ENCODE data around the gene TBX6. TPM values are rescaled to one million over a fixed set of nuclear protein-coding genes. Genes with fewer than 3 reads are reported as not detected.
"Not testable (repeated sequence)": the region's sequence is repeated elsewhere in the genome, so short reads cannot be mapped to it uniquely, and the experiment has no call there.

TBX6 gene
- total RNA-seq, 1 donor from 2014 or later, result 3.7 TPM

DNA sequence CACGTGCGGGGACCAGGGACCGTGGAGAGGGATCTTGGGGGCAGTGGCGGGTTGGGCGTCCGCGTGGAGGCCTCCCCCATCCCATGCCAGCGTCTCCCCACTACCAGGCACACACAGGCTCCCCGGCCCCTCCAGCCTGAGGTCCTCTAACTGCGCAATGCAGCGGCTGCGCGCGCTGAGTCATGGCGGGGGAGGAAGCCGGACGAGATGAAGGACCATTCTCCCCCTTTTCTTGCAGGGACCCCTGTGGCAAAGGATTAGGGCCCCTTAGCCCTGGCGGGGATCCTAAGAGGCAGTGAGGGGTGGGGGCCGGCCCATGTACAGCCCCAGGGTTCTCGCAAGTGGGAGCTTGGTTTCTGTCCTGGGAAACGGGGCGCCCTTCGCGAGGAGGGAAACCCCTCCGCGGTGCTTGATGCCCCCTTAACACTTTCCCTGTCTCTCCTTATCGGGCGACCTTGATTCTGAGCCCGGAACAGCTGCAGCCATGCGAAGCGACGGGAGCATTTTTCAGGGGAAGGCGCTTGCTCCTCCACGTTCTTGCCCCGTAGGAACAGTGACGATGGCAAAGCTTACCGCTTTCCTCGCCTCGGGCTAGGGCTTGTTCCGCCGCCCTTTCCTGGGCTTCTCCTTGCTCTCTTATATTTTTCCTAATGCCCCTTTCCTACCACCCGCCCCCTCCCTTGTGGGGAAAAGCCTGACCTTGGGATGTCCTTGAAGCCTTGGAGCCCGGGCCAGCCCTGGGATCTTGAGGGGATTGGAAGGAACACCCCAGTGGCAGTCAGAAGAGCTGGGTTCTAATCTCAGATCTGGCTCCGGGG, 25.6 kb downstream of the TBX6 start:
- DNase-seq (ENCODE audit: low spot score), result no peak

DNA sequence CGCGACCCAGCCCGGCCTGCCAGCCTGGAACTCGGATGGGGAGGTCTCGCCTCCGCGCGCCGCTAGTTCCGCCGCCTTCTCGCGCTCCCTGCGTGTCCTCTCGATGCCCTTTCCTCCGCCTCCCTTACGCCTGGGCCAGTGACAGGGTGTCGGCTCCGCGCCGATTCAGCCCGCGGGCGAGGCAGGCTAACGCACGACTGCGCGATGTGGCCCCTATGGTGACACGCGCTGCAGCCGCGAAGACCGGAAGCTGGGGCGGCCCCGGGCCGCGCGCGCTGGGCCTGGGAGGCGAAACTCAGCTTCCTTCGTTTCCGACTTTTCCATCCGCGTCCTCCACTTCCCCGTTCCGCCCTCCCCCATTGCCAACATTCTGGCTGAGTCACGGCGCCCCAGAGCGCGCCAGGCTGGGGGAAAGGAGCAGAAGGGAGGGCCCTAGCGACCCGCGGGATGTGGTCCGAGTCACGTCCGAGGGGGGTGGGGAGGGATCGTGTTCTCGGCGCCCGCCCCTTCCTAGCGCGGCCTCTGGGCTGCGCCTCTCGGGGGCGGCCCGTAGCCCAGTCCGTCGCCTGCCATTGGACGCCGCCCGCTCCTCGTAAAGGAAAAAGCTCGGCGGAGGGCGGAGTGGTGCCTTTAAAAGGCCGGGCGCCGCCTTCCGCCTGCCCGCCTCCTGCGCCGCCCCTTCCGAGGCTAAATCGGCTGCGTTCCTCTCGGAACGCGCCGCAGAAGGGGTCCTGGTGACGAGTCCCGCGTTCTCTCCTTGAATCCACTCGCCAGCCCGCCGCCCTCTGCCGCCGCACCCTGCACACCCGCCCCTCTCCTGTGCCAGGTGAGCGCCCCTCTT, 26.4 kb downstream of the TBX6 start, which contains the start of gene ALDOA:
Gene ALDOA, plus strand, starts transcription at position 659 of the 841 bp plus-strand sequence. CDS start 1,138 bp downstream, outside the sequence.
- DNase-seq (ENCODE audit: low spot score), result peak; percentile 98

GRCh38 chr16:30064729-30065101, 27.0 kb downstream of the TBX6 start:
- DNase-seq (ENCODE audit: low spot score), result no peak

DNA sequence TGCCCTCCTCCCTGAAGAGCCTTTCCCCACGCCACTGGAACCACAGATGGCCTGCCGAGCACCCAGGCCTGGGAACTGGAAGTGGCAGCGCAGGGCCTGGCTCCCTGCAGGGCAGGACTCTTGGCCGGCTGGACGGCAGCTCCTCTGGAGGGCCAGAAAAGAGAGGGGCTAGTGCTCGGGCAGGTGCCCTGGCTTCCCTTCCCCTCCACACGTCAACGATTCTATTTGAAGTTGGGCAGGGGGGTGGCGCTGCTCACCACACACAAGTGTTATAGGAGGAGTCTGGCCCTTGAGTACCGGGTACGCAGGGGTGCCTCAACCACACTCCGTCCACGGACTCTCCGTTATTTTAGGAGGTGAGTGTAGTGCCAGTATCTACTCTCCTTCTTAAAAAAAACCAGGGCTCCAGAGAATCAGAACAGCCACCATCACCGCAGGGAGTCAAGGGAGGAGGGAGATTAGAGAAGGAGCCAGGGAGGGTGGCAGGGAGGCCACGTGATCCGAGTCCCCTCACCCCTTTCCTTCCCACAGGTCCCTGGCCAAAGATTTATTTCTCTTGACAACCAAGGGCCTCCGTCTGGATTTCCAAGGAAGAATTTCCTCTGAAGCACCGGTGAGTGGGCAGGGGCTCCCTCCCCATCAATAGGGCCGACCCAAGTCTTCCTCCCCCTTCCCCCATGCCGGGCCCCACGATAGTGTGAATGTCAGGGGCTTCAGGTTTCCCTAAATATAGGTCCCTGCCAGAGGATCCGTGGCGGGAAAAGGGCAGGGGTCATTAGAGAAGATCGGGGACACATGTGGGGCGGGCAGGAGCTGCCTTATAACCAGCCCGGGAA, 27.6 kb downstream of the TBX6 start:
- peak; percentile 74 for DNase-seq (ENCODE audit: low spot score)

DNA sequence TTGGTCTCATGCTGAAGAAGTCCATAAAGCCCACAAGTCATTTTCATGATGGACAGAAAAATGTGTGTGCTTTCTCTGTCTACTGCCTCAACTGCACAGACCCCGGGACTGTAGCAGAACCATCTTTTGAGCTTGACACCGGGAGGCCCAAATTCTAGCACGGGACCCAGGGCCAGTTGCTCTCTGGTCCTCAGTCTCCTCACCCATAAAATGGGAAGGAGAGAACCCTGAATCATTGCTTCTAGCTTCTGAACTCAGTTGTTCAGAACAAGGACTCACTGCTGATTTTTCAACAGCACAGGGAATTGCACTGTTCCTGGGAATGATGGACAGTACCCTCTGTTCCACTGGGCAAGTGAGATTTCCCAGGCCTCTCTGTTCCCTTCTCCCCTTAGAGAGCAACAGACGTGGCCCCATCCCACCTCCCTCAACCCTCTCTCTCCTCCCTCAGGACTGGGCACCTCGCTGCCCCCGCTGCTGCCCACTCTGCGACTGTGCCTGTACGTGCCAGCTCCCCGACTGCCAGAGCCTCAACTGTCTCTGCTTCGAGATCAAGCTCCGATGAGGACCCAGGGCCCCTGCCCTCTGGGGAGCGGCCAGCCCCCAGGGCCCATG, 28.3 kb downstream of the TBX6 start:
- no peak for DNase-seq (ENCODE audit: low spot score)

GRCh38 chr16:30060836-30061554, 30.7 kb downstream of the TBX6 start:
- no peak for DNase-seq (ENCODE audit: low spot score)

DNA sequence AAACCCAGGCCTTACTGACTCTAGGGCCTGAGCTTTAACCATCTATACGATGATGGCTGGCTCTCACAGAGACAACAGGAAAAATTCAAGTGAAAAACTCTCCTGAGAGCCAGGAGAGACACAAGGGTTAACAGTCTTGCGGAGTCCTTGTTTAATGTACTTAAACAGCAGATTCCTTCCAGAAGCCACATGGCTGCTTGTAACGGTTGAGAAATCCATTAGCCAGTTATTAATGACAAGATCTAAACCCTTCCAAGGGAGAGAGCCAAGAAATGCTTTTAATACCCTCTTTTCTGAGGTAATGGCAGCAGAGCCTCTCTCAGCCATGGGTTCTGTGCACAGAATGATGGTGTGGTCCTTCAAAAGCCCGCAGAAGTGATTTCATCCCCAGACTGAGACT, 31.4 kb downstream of the TBX6 start:
- no peak for DNase-seq (ENCODE audit: low spot score)

DNA sequence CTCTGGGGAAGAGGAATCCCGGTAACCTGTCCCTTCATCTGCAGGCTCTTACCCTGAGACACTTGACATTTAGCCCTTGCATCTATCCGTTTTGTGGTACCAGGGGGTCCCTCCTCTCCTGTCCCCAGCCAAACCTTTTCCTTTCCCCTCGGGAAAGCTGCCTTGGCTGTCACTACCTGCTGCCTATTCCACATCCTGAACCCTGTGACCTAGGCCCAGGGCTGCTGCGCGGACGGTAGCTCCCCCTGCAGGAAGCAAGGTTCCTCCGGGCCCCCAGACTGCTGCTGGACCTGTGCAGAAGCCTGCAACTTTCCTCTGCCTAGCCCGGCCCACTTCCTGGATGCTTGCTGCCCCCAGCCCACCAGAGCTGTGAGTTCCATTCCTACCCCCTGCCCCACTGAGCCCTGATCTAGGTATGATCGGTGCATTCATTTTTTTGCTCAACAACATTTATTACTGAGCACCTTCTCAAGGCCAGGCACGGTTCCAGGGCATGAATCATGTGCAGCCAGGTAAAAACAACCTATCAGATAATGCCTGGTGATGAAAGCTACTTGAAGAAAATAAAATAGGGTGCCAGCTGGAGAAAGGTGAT, 36.7 kb downstream of the TBX6 start:
- DNase-seq (ENCODE audit: low spot score), result peak; percentile 41

DNA sequence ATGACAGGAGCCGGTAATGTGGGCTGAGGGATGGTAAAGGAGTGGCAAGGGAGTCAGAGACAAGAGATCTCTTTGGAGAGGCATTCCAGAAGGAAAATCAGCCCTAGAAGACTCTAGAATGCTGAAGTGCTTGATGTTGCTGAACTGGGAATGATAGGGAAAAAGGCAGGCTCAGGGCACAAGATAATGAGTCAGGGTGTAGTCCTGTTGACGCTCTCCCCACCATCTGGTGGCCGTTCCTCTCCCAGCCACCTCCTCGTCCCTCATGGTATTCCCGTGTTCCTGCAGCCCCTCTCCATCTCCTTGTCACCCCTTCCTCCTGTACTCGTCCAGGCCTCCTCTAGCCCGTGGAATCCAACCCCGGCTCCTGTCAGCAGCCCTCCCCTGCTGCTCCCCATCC, 37.3 kb downstream of the TBX6 start:
- DNase-seq (ENCODE audit: low spot score), result no peak

DNA sequence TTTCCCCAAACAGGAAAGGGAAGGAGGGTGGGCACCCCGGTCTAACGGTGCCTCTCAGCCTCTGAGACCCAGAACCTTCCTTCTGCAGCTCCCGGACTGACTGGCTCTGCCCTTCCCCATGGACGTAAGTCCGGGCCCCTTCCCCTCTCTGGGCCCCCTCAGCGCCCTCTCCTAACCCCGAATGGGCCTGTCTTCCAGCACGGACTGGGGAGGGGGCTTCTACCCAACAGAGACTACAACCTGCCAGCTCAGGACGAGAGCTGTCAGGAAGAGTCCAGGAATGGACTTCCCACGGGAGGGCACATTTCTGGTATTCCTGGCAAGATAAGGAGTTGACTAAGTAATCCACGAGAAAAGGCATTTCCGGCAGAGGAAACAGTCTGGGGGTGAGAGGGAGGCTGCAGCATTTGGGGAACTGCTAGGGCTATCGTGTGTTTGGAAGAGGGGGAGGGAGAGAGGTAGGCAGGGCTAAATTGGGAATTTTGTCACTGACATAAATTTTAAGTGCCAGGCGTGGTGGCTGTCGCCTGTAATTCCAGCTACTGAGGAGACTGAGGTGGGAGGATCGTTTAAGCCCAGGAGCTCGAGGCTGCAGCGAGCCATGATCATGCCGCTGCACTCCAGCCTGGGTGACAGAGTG, 38.2 kb downstream of the TBX6 start:
- no peak for DNase-seq (ENCODE audit: low spot score)

DNA sequence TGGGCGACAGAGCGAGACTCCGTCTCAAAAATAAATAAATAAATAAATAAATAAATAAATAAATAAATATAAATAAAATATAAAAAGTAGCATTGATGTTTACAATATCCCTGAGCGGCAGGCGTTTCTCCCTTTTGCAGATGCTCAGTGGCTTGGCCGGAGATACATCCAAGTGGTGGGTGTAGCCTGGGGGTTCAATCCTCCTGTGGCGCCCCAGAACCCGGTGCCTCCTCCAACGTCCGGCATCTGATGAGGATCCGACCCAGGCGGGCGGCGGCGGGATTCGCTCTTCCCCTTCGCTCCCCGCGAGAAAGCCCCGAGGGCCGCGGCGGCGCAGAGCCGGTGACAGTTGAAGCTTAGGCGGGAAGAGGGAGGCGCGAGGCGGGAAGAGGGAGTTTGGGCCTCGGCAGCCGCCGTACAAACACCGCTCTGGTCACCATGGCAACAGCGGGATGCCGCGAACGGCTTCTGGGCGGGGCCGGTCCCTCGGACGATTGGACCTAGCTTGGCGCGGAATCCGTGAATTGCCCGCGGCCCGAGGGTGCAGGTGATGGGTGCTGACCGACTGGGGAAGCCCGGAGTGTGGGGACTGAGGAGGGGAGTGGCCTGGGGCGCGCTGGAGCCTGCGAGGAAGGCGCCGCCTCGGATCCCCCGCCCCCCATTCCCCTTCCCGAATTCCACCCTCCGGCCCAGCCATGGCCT, 38.9 kb downstream of the TBX6 start:
- peak; percentile 94 for DNase-seq (ENCODE audit: low spot score)

- no peak for DNase-seq (ENCODE audit: low spot score)
These were observed 40.2 kb downstream of the TBX6 start for GRCh38 chr16:30051518-30051917.

- no peak for DNase-seq (ENCODE audit: low spot score)
These were observed 41.9 kb downstream of the TBX6 start for GRCh38 chr16:30049871-30050270.

GRCh38 chr16:30046588-30046987, 45.1 kb downstream of the TBX6 start:
- no peak for DNase-seq (ENCODE audit: low spot score)

DNA sequence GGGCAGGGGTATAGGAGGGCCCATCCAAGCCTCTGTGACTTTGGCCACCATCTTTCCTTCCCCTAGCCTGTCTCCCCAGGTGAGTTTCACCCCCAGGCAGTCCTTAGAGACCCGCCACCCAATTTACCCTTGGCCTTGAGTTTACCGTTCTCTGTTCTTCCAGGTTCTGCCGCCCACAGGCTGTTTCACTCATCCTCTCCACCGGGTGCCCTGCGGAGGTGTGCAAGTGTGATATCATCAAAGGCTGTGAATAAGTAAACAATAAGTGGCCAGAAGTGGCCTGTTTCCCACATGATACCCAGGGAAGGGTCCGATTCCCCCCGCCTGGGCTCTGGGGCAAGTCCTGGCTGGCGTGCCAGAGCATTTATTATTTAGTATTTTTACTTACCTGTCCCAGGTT, 45.5 kb downstream of the TBX6 start:
- DNase-seq (ENCODE audit: low spot score), result no peak

- no peak for DNase-seq (ENCODE audit: low spot score)
These were observed 49.9 kb downstream of the TBX6 start for GRCh38 chr16:30041841-30042240.

GRCh38 chr16:30040690-30041089, 51.0 kb downstream of the TBX6 start:
- not testable (repeated sequence) for DNase-seq (ENCODE audit: low spot score)

DNA sequence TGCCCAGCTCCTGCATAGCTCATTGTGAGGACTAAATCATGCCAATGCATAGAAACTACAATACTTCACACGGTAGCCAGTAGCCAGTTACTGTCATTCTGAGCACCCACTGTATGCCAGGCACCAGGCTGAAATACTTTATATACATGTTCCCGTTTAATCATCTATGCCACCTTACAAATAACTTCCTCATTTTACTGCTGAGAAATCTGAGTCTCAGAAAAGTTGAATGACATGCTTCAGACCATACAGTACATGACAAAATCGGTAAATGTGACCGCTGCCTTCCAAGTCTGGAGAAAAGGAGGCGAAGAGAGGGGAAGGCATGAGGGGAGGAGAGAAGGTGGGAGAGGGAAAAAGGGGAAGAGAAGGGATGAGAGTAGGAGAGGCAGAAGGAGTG, 51.5 kb downstream of the TBX6 start:
- no peak for DNase-seq (ENCODE audit: low spot score)
